Measurements from ENCODE around the gene SLC39A11.

DNA sequence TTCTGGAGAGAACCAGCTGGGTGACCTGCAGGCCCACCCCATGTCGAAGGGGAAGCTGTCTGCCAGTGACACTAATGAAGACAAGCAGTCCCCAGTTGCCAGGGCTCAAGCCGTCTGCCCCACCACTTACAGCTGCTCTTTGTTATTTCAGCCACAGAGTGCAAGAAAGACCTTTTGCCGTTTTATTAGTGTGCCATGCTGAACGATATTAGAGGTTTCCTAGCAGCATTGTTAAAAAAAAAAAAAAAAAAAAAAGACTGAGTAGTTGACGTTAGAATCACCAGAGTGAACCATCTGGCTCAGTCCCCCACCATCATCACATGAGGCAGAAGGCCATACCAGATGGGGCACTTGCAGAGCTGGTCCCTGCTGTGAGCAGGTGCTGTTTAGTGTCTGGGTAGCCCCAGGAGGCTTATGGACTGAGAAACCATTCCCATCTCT is 26.5 kb upstream of the SLC39A11 start:
- TF ChIP-seq, protein P1, sequence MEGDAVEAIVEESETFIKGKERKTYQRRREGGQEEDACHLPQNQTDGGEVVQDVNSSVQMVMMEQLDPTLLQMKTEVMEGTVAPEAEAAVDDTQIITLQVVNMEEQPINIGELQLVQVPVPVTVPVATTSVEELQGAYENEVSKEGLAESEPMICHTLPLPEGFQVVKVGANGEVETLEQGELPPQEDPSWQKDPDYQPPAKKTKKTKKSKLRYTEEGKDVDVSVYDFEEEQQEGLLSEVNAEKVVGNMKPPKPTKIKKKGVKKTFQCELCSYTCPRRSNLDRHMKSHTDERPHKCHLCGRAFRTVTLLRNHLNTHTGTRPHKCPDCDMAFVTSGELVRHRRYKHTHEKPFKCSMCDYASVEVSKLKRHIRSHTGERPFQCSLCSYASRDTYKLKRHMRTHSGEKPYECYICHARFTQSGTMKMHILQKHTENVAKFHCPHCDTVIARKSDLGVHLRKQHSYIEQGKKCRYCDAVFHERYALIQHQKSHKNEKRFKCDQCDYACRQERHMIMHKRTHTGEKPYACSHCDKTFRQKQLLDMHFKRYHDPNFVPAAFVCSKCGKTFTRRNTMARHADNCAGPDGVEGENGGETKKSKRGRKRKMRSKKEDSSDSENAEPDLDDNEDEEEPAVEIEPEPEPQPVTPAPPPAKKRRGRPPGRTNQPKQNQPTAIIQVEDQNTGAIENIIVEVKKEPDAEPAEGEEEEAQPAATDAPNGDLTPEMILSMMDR (IDR thresholded peaks at IDR 0.05): no peak
- TF ChIP-seq POLR2AphosphoS5 (IDR thresholded peaks at IDR 0.05; ENCODE audit: low read depth, low read length): no peak

Measured in Panc1 (cell line).